H7 (cell line): ENCODE measurements around the gene ANKRD40CL. TPM values are rescaled to one million over a fixed set of nuclear protein-coding genes. Genes with fewer than 3 reads are reported as not detected.
"Not testable (repeated sequence)": the region's sequence is repeated elsewhere in the genome, so short reads cannot be mapped to it uniquely, and the experiment has no call there.

ENCODE experiments used
- DNase-seq: peaks from one replicate; pipeline ENCODE4 v3.0.0; 2012
- H3K27me3 ChIP-seq: 2 replicates; pipeline ENCODE4 v1.6.0; 2011; ENCODE audit warnings: mild to moderate bottlenecking, low read length; ENCODE audit not compliant: control insufficient read depth, insufficient read depth
- H3K36me3 ChIP-seq: replicated peaks from 2 replicates; pipeline ENCODE4 v1.5.1; 2011; ENCODE audit warnings: low read length; ENCODE audit not compliant: control insufficient read depth, insufficient read depth
- H3K4me3 ChIP-seq: 2 replicates; pipeline ENCODE4 v1.5.1; 2011; ENCODE audit warnings: low read depth, mild to moderate bottlenecking, control low read depth, low read length, moderate library complexity; ENCODE audit not compliant: insufficient read depth
- total RNA-seq: library from RNA; depleted of rRNA; stranded (reverse); fragments of >200 nt; shearing (Covaris generic); gene quantifications from 2 replicates; pipeline ENCODE4 v1.2.3, GENCODE V29; 2014

Gene ANKRD40CL
- total RNA-seq, 1 experiment from 2014 or later, result not detected

GRCh38 chr17:50758989-50759544, 8.3 kb downstream of the ANKRD40CL start:
- H3K4me3 ChIP-seq, result no peak overlapping the region
- H3K27me3 ChIP-seq, result no peaks in the 10 kb centered on the region
- DNase-seq, result no peak
- H3K36me3 ChIP-seq, result no peaks in the 10 kb centered on the region

- Histone ChIP-seq H3K36me3 (peaks cover 1% of the 10 kb centered on the region; the same call in 1 of the 2 replicates), H3K4me3 (no peak overlapping the region), H3K27me3 (no peaks in the 10 kb centered on the region)
- DNase-seq, result no peak
Measured at GRCh38 chr17:50758524-50758923, 8.8 kb downstream of the ANKRD40CL start.

- no peak for DNase-seq
- no peak overlapping the region for H3K4me3 ChIP-seq
- H3K27me3 ChIP-seq, result no peaks in the 10 kb centered on the region
- peaks cover 19% of the 10 kb centered on the region for H3K36me3 ChIP-seq
Measured at GRCh38 chr17:50754521-50754920, 12.8 kb downstream of the ANKRD40CL start.

- no peaks in the 10 kb centered on the region for H3K27me3 ChIP-seq
- no peak for DNase-seq
- peaks cover 50% of the 10 kb centered on the region for H3K36me3 ChIP-seq
Measured at GRCh38 chr17:50749245-50749644, 18.1 kb downstream of the ANKRD40CL start.

DNA sequence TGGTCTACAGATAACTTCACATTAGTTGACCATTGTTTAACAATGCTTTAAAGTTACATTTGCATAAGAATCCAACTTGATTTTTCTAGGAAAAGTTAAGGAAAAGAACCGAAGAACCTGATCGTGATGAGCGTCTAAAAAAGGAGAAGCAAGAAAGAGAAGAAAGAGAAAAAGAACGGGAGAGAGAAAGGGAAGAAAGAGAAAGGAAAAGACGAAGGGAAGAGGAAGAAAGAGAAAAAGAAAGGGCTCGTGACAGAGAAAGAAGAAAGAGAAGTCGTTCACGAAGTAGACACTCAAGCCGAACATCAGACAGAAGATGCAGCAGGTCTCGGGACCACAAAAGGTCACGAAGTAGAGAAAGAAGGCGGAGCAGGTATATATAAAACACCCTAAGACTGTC, 21.7 kb downstream of the ANKRD40CL start:
- Histone ChIP-seq H3K36me3 (peaks cover 54% of the 10 kb centered on the region), H3K27me3 (no peaks in the 10 kb centered on the region), H3K4me3 (no peak overlapping the region)
- no peak for DNase-seq

More at GRCh38 chr17:50749245-50749644, 18.1 kb downstream of the ANKRD40CL start:
- H3K4me3 ChIP-seq, result no peak overlapping the region

GRCh38 chr17:50739098-50739497, 28.2 kb downstream of the ANKRD40CL start:
- Histone ChIP-seq H3K27me3 (no peaks in the 10 kb centered on the region), H3K4me3 (no peak overlapping the region), H3K36me3 (peaks cover 30% of the 10 kb centered on the region)
- no peak for DNase-seq

DNA sequence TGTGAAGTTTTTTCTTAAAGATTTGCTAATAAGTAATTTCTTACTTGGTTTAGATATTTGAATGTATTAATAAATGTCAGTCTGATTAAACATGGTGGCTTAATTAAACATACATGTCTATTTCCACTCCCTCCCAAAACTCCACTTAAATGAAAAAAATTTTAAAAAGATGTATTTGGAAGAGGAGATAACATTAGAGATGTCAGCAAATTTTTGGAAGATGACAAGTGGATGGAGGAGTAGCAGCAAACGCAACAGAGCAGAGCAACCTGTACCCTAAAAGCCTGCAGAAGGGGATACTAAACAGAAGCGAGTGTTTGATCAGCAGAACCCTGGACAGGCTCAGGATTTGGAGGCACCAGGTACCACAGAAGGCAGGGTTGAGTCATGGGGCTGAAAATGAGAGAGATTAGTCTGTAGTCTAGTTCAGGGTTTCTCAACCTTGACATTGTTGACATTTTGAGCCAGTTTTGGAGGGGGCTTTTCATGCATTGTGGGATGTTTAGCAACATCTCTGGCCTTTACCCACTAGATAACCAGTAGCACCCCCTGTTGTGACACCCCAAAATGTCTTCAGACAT, 30.1 kb downstream of the ANKRD40CL start:
- no peak for DNase-seq
- H3K27me3 ChIP-seq, result no peaks in the 10 kb centered on the region
- peaks cover 21% of the 10 kb centered on the region for H3K36me3 ChIP-seq
- H3K4me3 ChIP-seq, result no peak overlapping the region

- DNase-seq, result no peak
- Histone ChIP-seq H3K4me3 (no peak overlapping the region), H3K36me3 (peaks cover 10% of the 10 kb centered on the region), H3K27me3 (no peaks in the 10 kb centered on the region)
Measured at GRCh38 chr17:50735287-50735686, 32.0 kb downstream of the ANKRD40CL start.

DNA sequence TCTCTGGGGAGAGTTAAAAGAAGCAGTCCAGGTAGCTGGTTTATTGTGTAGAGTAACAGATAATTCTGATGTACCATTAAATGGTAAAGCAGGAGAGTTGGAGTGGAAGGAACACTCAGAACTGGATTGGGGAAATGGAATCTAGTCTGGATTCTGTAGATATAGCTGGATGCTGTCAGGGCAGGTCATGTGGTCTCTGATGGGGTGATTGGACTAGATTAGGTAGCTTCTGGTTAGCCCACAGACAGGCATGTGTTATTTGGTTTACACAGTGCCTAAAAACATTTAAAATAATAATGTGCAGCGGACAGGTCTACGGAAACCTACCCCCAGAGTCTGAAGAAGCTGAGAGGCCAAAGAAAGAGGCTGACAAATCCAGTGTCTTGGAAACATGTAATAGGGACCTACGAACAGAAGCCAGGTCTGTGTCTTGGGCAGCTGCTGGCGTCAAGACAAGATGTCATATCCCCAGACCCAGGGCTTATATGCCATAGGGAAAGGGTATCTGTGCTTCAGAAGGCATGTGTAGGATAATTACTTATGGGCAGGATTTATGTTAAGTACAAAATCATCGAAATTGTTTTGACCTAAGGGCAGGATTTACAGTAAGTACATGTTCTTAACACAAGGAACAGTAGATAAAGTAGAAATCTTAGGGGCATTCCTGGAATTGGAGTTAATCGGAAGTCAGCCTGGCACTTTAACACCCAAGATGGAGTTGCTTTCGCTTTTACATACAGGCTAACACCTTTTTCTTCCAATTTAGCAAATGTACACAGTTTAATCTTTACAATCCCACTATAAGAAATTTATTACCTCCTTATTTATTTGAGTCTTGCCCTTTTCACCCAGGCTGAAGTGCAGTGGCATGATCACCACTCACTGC, 35.5 kb downstream of the ANKRD40CL start:
- no peaks in the 10 kb centered on the region for H3K36me3 ChIP-seq
- DNase-seq, result no peak

GRCh38 chr17:50728881-50729765, 38.2 kb downstream of the ANKRD40CL start:
- Histone ChIP-seq H3K36me3 (no peaks in the 10 kb centered on the region), H3K27me3 (no peaks in the 10 kb centered on the region), H3K4me3 (no peak overlapping the region)
- DNase-seq, result no peak

More for the DNA sequence above, 35.5 kb downstream of the ANKRD40CL start:
- Histone ChIP-seq H3K4me3 (no peak overlapping the region), H3K27me3 (no peaks in the 10 kb centered on the region)

GRCh38 chr17:50728112-50728429, 39.2 kb downstream of the ANKRD40CL start:
- no peak for DNase-seq
- Histone ChIP-seq H3K36me3 (no peaks in the 10 kb centered on the region), H3K4me3 (no peak overlapping the region), H3K27me3 (no peaks in the 10 kb centered on the region)

DNA sequence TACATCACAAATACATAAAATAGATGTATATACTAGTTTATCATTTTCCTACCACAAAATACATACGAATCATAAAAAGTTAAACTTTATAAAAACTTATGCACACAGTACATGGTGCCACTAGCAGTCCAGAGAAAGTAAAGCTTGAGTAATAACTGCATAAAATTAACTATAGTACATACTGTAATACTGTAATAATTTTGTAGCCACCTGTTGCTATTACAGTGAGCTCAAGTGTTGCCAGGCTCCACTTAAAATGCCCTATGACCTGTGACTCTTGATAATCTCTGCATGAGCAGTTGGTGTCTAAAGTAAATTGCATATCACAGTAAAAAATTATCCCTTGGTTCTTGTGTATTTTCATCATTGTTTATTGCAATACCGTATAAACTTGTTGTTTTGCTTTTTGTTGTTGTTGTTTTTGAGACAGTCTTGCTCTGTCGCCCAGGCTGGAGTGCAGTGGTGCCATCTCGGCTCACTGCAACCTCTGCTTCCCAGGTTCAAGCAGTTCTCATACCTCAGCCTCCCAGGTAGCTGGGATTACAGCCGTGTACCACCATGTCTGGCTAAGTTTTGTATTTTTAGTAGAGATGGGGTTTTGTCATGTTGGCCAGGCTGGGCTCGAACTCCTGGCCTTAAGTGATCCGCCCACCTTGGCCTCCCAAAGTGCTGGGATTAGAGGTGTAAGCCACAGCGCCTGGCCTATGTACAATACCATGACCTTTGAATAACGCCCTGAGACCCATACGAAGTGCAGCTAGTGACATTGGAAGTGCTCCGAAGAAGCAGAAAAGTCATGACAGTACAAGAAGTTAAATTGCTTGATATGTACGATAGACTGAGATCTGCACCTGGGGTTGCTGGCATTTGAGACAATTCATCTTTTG, 41.3 kb downstream of the ANKRD40CL start:
- no peak for DNase-seq
- H3K36me3 ChIP-seq, result no peaks in the 10 kb centered on the region
- no peak overlapping the region for H3K4me3 ChIP-seq
- no peaks in the 10 kb centered on the region for H3K27me3 ChIP-seq

GRCh38 chr17:50724622-50725021, 42.7 kb downstream of the ANKRD40CL start:
- H3K36me3 ChIP-seq, H3K27me3 ChIP-seq, DNase-seq, H3K4me3 ChIP-seq: not testable (repeated sequence)

DNA sequence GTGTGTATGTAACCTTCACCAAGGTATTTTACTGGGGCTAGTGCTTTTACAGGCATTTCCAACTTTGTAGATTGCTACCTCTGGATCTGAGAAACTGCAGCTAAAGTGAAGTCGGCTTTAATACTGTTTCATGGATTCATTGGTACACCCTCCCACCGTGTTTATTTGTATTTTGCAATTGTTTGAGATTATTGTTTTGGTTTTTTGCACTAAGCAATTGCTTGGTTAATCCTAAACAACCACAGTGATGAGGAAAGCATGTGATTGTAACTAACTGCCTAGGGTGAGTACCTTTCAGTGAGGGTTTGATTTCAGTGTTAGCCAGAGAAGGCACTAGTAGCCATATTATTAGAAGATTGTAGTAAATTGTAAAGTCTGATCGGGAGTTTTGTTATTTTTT, 44.6 kb downstream of the ANKRD40CL start:
- no peaks in the 10 kb centered on the region for H3K36me3 ChIP-seq
- no peak overlapping the region for H3K4me3 ChIP-seq
- DNase-seq, result no peak
- no peaks in the 10 kb centered on the region for H3K27me3 ChIP-seq
